ENCODE measurements around the gene JHY. TPM values are rescaled to one million over a fixed set of nuclear protein-coding genes. Genes with fewer than 3 reads are reported as not detected.

The JHY gene
- total and polyA plus RNA-seq, 2 of the 4 experiments (the other 2 are of a cell fraction) = 0.51 to 0.54 TPM

- Histone ChIP-seq H3K9ac (ENCODE audit: low read depth, low read length) (no peak overlapping the region), H3K18ac (ENCODE audit: low read depth, low read length) (no peak overlapping the region), H3K79me1 (ENCODE audit: low read depth in 1 of 2, low read length in 2 of 2) (no peaks in the 10 kb centered on the region), H3K36me3 (ENCODE audit: control insufficient read depth, insufficient read depth, low read length) (no peaks in the 10 kb centered on the region), H3K4me2 (ENCODE audit: low read depth, low read length) (no peak overlapping the region), H2AK5ac (ENCODE audit: low read depth, low read length) (no peak overlapping the region), H2BK5ac (ENCODE audit: low read depth, low read length, poor library complexity, severe bottlenecking) (no peak overlapping the region), H3K27ac (ENCODE audit: insufficient read depth, low read length) (no peak overlapping the region), H2BK15ac (ENCODE audit: low read depth, low read length) (no peak overlapping the region), H3K4me1 (ENCODE audit: control insufficient read depth, insufficient read depth, low read length) (no peaks in the 10 kb centered on the region), H3K27me3 (ENCODE audit: control insufficient read depth, insufficient read depth, low read length) (peaks cover 24% of the 10 kb centered on the region), H2BK120ac (ENCODE audit: low read depth, low read length) (no peak overlapping the region), H3K9me1 (ENCODE audit: insufficient read depth, low read length) (no peaks in the 10 kb centered on the region), H3K9me3 (ENCODE audit: control insufficient read depth, insufficient read depth, low read length) (no peaks in the 10 kb centered on the region), H3K23ac (ENCODE audit: low read depth, low read length) (no peak overlapping the region), H2AFZ (replicated peaks; ENCODE audit: low read length, poor library complexity) (no peak overlapping the region), H3K14ac (replicated peaks; ENCODE audit: low read depth, low read length) (no peak overlapping the region), H3K4ac (ENCODE audit: low read depth, low read length) (no peak overlapping the region), H4K20me1 (ENCODE audit: insufficient read depth, low read length) (no peaks in the 10 kb centered on the region), H4K8ac (ENCODE audit: low read depth in 2 of 2, low read length in 2 of 2) (no peak overlapping the region), H4K5ac (ENCODE audit: low read depth, low read length) (no peak overlapping the region), H4K91ac (ENCODE audit: insufficient read depth, low read depth, low read length) (no peak overlapping the region), H2BK20ac (ENCODE audit: low read depth, low read length) (no peak overlapping the region), H3K4me3 (ENCODE audit: insufficient read depth, low read depth, low read length) (no peak overlapping the region), H3K56ac (ENCODE audit: extremely low read depth, insufficient read depth, low read length) (no peak overlapping the region), H2AK9ac (replicated peaks; ENCODE audit: low read depth, low read length, poor library complexity) (no peak overlapping the region)
- intact Hi-C loops (cut with micrococcal nuclease) (no loop called here), dilution Hi-C loops (cut with HindIII; ENCODE audit: low sequenced_read_pairs, unreplicated experiment) (loop anchor here (25.0 kb wide), 1 partner anchor 165 kb away; no protein-coding TSS in a partner anchor), in situ Hi-C loops (cut with MboI; ENCODE audit: low sequenced_read_pairs) (loop anchor here (5.0 to 25.0 kb wide), 2 partner anchors 150 to 390 kb away; no protein-coding TSS in a partner anchor)
- TF ChIP-seq MAZ (IDR thresholded peaks at IDR 0.05; ENCODE audit: borderline replicate concordance, low read depth, low read length) = no peak
- no peak for TF ChIP-seq CTCF (conservative IDR thresholded peaks at IDR 0.05; ENCODE audit: low read depth, low read length)
- TF ChIP-seq SMC3 (IDR thresholded peaks at IDR 0.05; ENCODE audit: low read depth, low read length) = no peak
- no peak for TF ChIP-seq NFE2L2 (IDR thresholded peaks at IDR 0.05; ENCODE audit: low read depth, low read length)
- no peak for TF ChIP-seq BHLHE40 (IDR thresholded peaks at IDR 0.05; ENCODE audit: low read depth, low read length)
- TF ChIP-seq RCOR1 (IDR thresholded peaks at IDR 0.05; ENCODE audit: insufficient replicate concordance, low read length) = no peak
- no peak for TF ChIP-seq CEBPB (IDR thresholded peaks at IDR 0.05; ENCODE audit: low read depth, low read length)
- TF ChIP-seq MAFK (IDR thresholded peaks at IDR 0.05; ENCODE audit: low read depth, low read length) = no peak
- WGBS, 2 experiments (ENCODE audit: extremely low coverage in 2 of 2, insufficient read length in 1 of 2) = no CpG with 5 or more reads among the region's 3 CpGs
- ATAC-seq (ENCODE audit: low read depth) (no peak), DNase-seq (no peak)
- ChIA-PET CTCF (interaction anchor here (0.6 to 2.6 kb wide), 4 partner anchors 8 to 671 kb away, joined by 3 to 13 read pairs (median 4); no protein-coding TSS in a partner anchor), POLR2A (ENCODE audit: unreplicated experiment) (no interaction called here)
- no TSS peak for BruUV-seq (replicated peaks)
Measured at GRCh38 chr11:122872046-122872445, 10.5 kb upstream of the JHY start.
